NK-92 (cell line): ENCODE results near the gene NCLN.
"Not testable (repeated sequence)": the region's sequence is repeated elsewhere in the genome, so short reads cannot be mapped to it uniquely, and the experiment has no call there.

ENCODE experiments used
- DNase-seq: peaks from one replicate; lab custom pipeline; 2025; ENCODE audit not compliant: unreplicated experiment; lab: John Stamatoyannopoulos, UW

Gene NCLN

DNA sequence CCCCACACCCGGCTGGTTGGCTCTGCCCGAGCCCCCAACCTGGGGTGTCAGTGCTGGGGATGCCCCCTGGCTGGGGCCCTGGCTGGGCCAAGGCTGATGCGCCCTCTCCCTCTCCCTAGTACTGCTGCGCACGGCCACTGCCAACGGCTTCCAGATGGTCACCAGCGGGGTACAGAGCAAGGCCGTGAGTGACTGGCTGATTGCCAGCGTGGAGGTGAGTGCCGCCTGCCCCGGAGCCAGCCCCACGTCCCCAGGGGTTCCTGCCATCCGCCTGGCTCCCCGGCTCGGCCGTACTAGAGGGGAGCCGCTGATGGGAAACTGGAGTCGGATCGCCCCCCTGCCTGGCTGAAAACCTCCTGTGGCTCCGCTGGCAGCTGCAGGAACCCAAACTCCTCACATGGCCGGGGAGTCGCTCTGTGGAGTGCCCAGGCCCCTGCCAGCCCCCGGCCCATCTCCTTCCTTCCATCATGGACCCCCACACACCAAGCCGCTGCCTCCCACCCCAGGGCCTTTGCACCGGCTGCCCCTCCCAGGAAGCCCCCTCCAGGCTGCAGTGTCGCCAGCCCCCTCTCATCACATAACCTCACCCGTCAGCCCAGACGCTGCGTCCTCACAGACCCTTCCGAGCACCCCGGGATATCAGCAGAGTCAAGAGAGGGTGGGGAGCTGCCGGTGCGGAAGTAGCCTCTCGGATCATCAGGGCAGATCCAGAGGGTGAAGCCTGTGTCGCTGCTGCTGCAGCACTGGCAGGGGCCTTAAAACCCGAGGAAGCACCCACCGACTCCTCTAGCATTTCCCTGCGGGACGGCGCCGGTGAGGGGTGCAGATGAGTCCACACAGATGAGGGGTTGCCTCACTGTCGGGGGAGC is 10.6 kb downstream of the NCLN start:
- no peak for DNase-seq

DNA sequence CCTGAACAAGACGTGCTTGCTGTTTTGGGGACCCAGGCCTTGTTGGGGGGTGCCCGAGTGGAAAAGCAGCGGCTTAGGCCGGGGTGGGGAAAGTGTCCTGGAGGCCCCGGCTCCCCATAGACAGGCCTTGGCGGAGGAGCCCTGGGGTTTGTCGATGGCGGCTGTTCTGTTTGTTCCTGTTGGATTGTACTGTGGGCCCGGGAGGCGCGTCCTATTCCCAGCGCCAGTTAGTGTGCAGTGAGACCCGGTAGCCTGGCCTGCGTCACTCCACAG is 11.1 kb downstream of the NCLN start:
- no peak for DNase-seq

DNA sequence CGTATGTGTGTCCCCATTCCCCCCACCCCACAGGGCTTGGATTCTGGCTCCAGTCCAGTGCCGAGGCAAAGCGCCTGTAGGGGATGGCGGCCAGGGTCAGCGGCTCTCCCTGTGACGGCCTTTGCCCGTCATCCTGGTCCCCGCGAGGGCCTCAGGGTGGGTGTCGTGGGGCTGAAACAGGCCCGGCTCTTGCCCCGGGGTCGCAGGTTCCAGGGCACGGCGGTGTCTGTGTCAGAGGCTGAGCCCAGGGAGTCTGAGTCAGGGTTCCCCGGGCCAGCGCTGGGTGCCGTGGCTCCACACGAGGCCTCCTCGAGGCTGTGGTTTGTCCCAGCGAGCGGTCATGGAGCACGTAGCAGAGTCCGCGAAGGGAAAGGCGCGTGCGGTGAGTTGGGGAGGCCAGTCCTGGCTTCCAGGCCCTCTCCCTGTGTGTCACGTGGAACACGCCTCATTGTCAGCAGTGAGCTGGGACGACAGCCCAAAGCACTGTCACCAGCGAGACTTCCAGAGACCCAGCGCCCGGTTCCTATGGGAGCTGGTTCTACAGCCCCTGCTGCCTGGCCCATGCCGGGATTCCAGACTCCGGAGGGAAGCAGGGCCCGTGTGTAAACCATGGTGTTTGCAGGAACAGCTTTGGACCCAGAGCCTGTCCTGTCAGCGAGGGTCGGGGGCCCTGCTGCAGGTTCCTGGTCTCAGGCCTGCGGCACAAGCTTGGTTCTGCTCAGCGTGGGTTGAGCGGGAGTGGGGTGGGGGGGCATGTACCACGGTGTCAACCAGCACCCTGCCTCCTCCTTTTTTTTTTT is 13.4 kb downstream of the NCLN start:
- DNase-seq, result no peak

DNA sequence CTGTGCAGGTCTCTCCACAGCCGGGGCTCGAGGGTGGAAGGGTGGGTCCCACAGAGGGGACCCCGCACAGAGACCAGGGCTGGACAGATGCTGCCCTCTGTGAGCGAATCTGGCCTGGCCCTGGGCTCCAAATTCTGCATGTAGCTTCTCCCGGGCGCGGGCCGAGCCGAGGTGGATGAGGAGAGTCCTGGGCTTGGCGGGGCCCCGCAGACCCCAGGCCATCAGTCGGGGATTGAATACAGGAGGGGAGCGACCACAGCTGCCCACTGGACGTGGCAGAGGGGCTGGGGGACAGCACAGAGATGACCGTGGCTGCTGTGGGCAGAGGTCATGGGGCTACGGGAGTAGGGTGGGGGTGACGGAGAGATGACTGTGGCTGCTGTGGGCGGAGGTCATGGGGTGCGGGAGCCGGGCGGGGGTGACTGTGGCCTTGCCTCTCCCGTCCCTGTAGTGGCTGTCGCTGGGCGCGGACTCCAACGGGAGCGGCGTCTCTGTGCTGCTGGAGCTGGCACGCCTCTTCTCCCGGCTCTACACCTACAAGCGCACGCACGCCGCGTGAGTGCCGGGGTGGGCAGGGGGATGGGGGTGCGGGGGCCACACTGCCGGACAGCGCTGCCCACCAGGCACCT is 15.5 kb downstream of the NCLN start:
- no peak for DNase-seq

DNA sequence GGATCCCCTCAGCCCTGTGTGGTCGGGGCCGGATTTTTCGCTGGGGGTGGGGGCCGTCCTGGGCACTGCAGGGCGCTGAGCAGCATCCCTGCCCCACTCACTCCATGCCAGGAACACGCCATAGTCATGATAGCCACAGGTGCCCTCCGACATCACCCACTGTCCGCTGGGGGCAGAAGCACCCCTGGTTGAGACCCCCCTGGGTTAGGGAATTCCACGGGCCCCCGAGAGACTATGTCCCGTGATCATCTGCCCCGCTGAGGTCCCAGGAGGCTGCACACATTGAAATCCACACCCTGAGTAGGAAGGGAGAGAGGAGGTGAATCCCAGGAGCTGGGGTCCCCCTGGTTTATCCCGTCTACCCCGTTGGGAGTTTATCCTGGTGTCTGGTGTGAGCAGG is 16.2 kb downstream of the NCLN start:
- no peak for DNase-seq

DNA sequence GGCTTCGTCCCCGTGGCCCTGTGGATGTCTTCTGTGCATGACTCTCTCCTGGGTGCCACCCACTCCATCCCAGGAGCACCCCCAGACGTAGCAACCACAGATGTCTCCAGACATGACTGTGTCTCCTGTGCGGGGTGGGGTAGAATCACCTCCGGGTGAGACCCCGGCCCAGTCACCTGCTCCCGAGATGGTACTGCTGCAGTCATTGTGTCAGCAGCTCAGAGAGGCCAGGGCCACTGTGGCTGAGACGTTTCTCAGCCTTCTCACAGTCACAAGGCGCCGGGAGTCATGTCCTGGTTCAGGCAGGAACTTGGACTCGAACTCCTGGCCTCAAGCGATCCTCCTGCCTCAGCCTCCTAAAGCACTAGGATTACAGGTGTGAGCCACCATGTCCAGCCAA is 16.6 kb downstream of the NCLN start:
- no peak for DNase-seq

DNA sequence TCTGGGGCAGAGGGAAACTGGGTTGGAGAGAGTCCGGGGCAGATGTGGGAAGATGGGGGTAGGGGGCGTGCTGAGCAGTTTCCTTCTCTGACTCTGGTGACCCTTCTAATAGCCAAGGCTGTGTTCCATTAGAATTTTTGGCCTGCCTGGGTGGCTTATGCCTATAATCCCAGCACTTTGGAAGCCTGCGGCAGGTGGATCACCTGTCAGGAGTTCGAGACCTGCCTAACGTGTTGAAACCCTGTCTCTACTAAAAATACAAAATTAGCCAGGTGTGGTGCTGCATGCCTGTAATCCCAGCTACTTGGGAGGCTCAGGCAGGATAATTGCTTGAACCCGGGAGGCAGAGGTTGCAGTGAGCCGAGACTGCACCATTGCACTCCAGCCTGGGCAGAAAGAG is 17.2 kb downstream of the NCLN start:
- not testable (repeated sequence) for DNase-seq

DNA sequence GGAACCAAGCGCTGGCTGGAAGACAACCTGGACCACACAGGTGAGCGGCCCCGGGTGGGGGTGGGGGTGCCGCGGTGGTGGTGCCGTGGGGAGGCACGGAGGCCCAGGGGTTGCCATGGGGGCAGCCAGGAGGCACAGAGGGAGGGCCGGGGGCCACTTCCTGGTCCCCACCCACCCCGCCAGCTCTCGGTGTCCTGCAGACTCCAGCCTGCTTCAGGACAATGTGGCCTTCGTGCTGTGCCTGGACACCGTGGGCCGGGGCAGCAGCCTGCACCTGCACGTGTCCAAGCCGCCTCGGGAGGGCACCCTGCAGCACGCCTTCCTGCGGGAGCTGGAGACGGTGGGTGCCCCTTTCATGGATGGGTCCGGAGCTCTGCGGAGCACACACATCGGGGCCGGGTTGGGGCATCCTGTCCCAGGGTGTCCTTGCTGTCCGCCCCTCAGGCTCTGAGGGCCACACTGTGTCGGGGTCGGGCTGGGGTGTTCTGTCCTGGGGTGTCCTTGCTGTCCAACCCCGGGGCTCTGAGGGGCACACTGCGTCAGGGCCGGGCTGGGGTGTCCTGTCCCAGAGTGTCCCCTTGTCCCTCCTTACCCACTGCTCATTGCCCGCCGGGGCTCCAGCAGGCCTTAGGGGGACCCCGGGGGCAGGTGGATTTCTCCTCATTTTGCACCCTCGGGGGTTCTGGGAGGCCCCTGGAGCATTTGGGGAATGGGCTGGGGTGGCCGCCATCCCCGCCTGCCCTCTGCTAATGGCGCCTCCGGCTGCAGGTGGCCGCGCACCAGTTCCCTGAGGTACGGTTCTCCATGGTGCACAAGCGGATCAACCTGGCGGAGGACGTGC is 18.3 kb downstream of the NCLN start:
- no peak for DNase-seq

DNA sequence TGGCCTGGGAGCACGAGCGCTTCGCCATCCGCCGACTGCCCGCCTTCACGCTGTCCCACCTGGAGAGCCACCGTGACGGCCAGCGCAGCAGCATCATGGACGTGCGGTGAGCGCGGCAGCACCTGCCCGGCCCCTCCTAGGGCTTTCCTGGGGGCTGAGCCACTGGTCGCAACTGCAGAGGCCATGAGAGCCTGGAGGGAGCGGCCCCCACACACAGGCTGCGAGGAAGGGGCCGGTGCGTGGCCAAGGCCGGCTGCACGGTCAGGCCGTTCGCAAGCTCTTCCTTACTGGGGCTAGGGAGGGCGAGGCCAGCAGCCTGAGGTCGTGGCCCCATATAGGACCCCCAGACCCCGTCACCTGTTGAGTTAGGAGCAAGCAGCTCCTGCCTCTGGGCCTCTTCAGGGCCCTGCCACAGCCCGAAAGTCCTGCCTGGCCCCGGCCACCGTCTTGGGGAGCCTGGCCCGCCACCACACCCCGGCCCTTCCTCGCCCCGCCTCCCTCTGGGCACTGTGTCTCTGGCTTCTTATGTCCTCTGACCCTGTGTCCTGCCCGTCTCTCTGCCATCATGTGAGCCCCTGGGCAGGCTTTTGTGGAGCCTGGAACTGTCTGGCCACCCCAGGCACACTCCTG is 19.0 kb downstream of the NCLN start:
- no peak for DNase-seq

DNA sequence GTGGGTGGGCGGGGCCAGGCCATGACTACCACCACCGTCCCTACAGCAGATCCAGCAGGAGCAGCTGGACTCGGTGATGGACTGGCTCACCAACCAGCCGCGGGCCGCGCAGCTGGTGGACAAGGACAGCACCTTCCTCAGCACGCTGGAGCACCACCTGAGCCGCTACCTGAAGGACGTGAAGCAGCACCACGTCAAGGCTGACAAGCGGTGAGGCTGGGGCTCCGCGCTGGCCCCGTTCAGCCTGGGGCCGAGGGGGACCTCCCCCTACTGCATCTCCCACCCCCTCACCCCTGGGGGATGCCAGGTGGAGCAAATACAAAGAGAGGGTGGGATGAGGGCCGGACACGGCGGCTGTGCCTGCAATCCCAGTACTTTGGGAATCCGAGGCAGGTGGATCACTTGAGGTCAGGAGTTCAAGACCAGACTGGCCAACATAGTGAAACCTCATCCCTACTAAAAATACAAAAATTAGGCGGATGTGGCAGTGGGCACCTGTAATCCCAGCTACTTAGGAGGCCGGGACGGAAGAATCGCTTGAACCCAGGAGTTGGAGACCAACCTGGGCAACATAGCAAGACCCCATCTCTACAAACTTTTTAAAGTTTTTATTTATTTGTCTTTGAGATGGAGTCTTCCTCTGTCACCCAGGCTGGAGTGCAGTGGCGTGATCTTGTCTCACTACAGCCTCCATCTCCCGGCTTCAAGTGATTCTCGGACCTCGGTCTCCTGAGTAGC is 20.7 kb downstream of the NCLN start:
- DNase-seq, result no peak

DNA sequence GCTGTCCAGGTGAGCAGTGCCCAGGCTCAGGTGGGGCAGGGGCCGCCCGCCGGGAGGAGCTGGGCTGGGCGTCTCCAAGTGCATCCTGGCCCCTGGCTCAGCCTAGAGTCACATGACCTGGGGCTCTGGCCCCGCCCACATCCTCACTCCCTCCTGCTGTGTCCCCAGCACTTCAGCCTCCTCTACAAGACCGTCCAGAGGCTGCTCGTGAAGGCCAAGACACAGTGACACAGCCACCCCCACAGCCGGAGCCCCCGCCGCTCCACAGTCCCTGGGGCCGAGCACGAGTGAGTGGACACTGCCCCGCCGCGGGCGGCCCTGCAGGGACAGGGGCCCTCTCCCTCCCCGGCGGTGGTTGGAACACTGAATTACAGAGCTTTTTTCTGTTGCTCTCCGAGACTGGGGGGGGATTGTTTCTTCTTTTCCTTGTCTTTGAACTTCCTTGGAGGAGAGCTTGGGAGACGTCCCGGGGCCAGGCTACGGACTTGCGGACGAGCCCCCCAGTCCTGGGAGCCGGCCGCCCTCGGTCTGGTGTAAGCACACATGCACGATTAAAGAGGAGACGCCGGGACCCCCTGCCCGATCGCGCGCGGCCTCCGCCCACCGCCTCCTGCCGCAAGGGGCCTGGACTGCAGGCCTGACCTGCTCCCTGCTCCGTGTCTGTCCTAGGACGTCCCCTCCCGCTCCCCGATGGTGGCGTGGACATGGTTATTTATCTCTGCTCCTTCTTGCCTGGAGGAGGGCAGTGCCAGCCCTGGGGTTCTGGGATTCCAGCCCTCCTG is 21.9 kb downstream of the NCLN start:
- no peak for DNase-seq

DNA sequence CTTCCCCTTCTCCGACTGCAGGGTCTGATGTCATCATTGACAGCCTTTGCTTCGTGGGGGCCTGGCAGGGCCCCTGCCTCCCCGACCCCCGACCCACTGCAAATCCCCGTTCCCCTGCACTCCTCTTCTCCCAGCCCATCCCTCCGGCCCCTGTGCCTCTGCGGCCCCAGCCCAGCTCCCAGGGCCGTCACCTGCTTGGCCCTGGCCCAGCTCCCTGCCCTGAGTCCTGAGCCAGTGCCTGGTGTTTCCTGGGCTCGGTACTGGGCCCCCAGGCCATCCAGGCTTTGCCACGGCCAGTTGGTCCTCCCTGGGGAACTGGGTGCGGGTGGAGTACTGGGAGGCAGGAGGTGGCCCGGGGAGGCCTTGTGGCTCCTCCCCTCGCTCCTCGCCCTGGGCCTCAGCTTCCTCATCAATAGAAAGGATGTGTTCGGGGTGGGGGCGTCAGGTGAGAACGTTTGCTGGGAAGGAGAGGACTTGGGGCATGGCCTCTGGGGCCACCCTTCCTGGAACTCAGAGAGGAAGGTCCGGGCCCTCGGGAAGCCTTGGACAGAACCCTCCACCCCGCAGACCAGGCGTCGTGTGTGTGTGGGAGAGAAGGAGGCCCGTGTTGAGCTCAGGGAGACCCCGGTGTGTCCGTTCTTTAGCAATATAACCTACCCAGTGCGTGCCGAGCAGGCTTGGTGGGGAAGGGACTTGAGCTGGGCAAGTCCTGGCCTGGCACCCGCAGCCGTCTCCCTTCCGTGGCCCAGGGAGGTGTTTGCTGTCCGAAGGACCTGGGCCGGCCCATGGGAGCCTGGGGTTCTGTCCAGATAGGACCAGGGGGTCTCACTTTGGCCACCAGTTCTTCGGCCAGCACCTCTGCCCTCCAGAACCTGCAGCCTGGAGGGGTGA is 22.8 kb downstream of the NCLN start:
- DNase-seq, result no peak

DNA sequence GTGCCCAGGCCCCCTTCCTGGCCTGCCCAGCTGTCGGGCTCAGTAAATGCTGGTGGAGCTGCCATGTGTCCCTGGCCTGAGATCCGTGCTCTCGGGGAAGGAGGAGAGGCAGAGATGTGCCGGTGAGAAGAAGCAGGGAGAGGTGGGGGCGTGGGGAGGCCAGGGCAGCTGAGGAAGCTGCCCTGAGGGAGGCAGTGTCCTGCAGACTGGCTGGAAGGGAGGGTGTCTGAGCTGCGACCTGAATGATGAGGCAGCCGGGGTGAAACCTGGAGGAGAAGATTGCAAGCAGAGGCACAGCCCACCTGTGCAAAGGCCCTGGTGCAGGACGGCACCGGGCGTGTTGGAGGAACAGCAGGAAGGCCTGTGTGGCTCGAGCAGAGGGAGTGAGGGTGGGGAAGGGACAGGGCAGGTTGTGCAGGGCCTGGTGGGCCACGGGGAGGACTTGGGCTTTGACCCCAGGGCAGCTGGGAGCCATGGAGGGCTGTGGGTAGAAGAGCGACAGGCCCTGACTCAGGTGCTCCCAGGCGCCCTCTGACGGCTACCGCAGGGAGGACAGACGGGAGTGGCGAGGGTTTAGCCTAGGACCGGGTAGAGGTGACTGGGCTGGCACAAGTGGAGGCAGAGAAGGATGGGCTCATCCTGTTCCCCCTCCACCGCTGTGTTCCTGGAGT is 24.8 kb downstream of the NCLN start:
- no peak for DNase-seq

DNA sequence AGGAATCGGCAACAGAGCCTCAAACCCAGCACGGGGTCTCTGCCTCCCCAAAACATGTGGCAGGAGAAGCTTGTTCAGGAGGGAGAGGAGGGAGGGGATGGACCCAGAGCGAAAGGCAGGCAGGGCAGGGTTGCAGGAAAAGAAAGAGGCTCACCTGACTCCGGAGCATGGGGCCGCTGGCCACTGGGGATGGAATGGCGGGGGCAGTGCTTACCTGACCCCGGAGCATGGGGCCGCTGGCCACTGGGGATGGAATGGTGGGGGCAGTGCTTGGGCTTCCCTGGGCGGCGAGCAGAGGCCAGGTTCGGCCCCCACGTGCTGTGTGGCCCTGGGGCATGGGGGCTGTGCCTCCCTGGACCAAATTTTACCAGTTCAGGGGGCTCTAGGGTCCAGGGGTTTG is 25.5 kb downstream of the NCLN start:
- DNase-seq, result no peak

DNA sequence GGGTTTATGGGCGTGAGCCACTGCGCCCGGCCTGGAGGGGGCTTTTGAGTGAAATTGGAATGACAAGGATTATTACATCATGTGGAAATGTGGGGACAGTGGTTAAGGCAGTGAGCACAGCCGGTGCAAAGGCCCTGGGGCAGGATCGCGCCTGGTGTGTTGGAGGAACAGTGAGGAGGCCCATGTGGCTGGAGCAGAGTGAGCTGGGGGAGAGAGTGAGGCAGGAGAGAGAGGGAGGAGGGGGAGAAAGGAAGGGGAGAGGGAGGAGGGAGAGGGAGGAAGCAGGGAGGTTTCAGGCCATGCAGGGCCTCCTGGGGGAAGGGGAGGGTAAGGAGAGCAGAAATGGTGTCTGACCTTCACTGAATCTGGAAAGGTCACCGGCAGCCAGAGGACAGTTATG is 27.4 kb downstream of the NCLN start:
- DNase-seq, result no peak

DNA sequence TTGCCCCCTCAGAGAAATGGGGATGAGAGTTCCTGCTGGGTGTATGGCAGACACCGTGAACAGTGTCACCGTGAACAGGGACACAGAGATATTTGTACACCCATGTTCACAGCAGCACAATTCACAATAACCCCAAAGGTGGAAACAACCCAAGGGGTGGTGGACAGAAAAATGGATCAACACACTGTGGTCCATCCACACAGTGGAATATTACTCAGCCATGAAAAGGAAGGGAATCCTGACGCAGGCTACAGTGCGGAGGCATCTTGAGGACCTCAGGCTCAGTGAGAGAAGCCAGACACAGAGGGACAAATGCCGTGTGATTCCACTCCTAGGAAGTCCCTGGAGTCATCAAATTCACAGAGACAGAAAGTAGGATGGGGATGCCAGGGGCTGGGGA is 31.1 kb downstream of the NCLN start:
- no peak for DNase-seq

DNA sequence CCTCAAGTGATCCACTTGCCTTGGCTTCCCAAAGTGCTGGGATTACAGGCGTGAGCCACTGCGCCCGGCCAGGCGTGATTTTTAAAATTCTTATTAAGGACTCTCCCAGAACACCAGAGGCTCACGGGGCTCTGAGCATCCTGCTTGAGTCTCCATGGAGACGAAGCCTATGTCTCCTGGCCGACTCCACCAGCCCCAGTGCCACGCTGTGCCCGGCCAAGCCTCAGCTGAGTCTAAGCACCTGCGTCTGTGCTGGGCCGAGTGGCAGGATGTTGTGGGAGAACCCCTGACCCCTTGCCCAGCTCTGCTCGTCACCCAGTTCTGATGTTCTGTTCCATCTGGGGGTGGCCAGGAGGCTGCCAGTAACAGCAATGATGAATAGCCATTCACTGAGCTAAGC is 34.8 kb downstream of the NCLN start:
- no peak for DNase-seq

DNA sequence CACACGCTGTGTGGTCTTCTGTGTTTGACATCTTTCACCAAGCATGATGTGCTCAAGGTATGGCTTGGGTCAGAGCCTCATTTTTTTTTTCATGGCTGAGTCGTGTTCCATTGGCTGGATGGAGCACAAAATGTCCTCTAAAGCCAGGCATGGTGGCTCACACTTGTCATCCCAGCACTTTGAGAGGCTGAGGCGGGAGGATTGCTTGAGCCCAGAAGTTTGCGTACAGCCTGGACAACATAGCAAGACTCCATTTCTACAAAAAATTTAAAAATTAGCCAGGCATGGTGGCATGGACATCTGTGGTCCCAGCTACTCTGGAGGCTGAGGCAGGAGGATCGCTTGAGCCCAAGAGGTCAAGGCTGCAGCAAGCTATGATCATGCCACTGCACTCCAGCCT is 35.8 kb downstream of the NCLN start:
- not testable (repeated sequence) for DNase-seq
